Measurements from ENCODE around the gene CCDC7.
"Not testable (repeated sequence)": the region's sequence is repeated elsewhere in the genome, so short reads cannot be mapped to it uniquely, and the experiment has no call there.

CCDC7 gene

GRCh38 chr10:32909456-32909855, 463.5 kb downstream of the CCDC7 start:
- Mint-ChIP-seq H3K27me3 (no peaks in the 10 kb centered on the region), H3K4me3 (no peak overlapping the region), H3K36me3 (peaks cover 35% of the 10 kb centered on the region), H3K4me1 (no peaks in the 10 kb centered on the region), H3K27ac (no peak overlapping the region), H3K9me3 (no peaks in the 10 kb centered on the region)
- CTCF ChIA-PET = no interaction called here
- DNase-seq = no peak

- H3K27me3 Mint-ChIP-seq, CTCF ChIA-PET, H3K4me3 Mint-ChIP-seq, H3K27ac Mint-ChIP-seq, H3K9me3 Mint-ChIP-seq, H3K4me1 Mint-ChIP-seq, DNase-seq: not testable (repeated sequence)
- H3K36me3 Mint-ChIP-seq = peaks cover 40% of the 10 kb centered on the region
These were observed 464.0 kb downstream of the CCDC7 start for GRCh38 chr10:32909970-32910369.

- peak overlapping the region; percentile 21 for H3K27ac Mint-ChIP-seq
- CTCF ChIA-PET = no interaction called here
- H3K27me3 Mint-ChIP-seq = no peaks in the 10 kb centered on the region
- H3K9me3 Mint-ChIP-seq = no peaks in the 10 kb centered on the region
- H3K4me3 Mint-ChIP-seq = no peak overlapping the region
- no peaks in the 10 kb centered on the region for H3K4me1 Mint-ChIP-seq
- H3K36me3 Mint-ChIP-seq = peaks cover 53% of the 10 kb centered on the region
- no peak for DNase-seq
These were observed 465.5 kb downstream of the CCDC7 start for GRCh38 chr10:32911285-32912016.

- H3K4me3 Mint-ChIP-seq, H3K9me3 Mint-ChIP-seq, H3K27ac Mint-ChIP-seq, H3K27me3 Mint-ChIP-seq, H3K4me1 Mint-ChIP-seq, DNase-seq, CTCF ChIA-PET: not testable (repeated sequence)
- peaks cover 53% of the 10 kb centered on the region for H3K36me3 Mint-ChIP-seq
These were observed 471.9 kb downstream of the CCDC7 start for GRCh38 chr10:32917817-32918216.

GRCh38 chr10:32922170-32922569, 476.2 kb downstream of the CCDC7 start:
- Mint-ChIP-seq H3K4me3 (no peak overlapping the region), H3K27ac (no peak overlapping the region), H3K27me3 (no peaks in the 10 kb centered on the region), H3K9me3 (peaks cover 8% of the 10 kb centered on the region), H3K4me1 (peaks cover 3% of the 10 kb centered on the region), H3K36me3 (peaks cover 53% of the 10 kb centered on the region)
- DNase-seq = no peak
- CTCF ChIA-PET = no interaction called here

- no peak for DNase-seq
- H3K27me3 Mint-ChIP-seq = no peaks in the 10 kb centered on the region
- peaks cover 52% of the 10 kb centered on the region for H3K36me3 Mint-ChIP-seq
These were observed 477.2 kb downstream of the CCDC7 start for GRCh38 chr10:32923134-32923533.

GRCh38 chr10:32923849-32924248, 477.9 kb downstream of the CCDC7 start:
- H3K4me3 Mint-ChIP-seq = no peak overlapping the region
- DNase-seq = no peak
- H3K36me3 Mint-ChIP-seq = peaks cover 54% of the 10 kb centered on the region
- peaks cover 5% of the 10 kb centered on the region for H3K9me3 Mint-ChIP-seq
- CTCF ChIA-PET = no interaction called here
- H3K27ac Mint-ChIP-seq = no peak overlapping the region
- no peaks in the 10 kb centered on the region for H3K27me3 Mint-ChIP-seq
- peaks cover 3% of the 10 kb centered on the region for H3K4me1 Mint-ChIP-seq

More at GRCh38 chr10:32923134-32923533, 477.2 kb downstream of the CCDC7 start:
- Mint-ChIP-seq H3K4me3 (no peak overlapping the region), H3K4me1 (peaks cover 3% of the 10 kb centered on the region), H3K9me3 (peaks cover 5% of the 10 kb centered on the region), H3K27ac (no peak overlapping the region)
- CTCF ChIA-PET = no interaction called here
